Neural progenitor cell (in vitro differentiated cells): ENCODE data around the gene KIF1B.

Experiments
- CTCF ChIP-seq: fragments of 200-600 bp; sonication (generic); IDR thresholded peaks from 2 replicates; pipeline ENCODE4 v1.5.1; 2017; ENCODE audit warnings: antibody characterized with exemption, mild to moderate bottlenecking
- EZH2 ChIP-seq: fragments of 200-600 bp; sonication (generic); IDR thresholded peaks from 2 replicates; pipeline ENCODE4 v1.6.1; 2017; ENCODE audit warnings: antibody characterized with exemption, mild to moderate bottlenecking, moderate library complexity

DNA sequence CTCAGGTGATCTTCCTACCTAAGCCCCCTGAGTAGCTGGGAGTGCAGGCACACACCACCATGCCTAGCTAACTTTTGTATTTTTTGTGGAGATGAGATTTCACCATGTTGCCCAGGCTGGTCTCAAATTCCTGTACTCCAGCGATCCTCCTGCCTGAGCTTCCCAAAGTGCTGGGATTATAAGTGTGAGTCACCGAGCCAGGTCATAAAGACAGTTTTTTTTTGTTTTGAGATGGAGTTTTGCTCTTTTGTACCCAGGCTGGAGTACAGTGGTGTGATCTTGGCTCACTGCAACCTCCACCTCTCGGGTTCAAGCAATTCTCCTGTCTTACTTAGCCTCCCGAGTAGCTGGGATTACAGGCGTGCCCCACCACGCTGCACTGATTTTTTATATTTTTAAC lies 42.1 kb downstream of the KIF1B start:
- no peak for TF ChIP-seq CTCF
- no peak for TF ChIP-seq EZH2
